Activated B cell treated with CpG ODN at 0.5 μM for 24 hours (primary cell): ENCODE data around the gene ZSCAN9. TPM values are rescaled to one million over a fixed set of nuclear protein-coding genes. Genes with fewer than 3 reads are reported as not detected.

Experiments
- ATAC-seq: fragments of 200-7000 bp; cut with Tn5 transposase; one replicate; pipeline ENCODE4 v1.10.0; 2021; ENCODE audit warnings: low read depth, mild to moderate bottlenecking, moderate library complexity
- CTCF ChIA-PET: fragments of 350-600 bp; sonication (Branson Sonifier 250); formaldehyde crosslinking; loops from one replicate; lab custom pipeline; 2021; ENCODE audit warnings: antibody characterized with exemption; lab: Charles Lee
- POLR2A ChIA-PET: fragments of 350-600 bp; sonication (Branson Sonifier 250); formaldehyde crosslinking; loops from one replicate; lab custom pipeline; 2021; ENCODE audit warnings: antibody characterized with exemption; lab: Charles Lee
- DNase-seq: peaks from one replicate; pipeline ENCODE4 v3.0.0; 2022
- H3K27ac Mint-ChIP-seq: one replicate; pipeline ENCODE4 v1.8.0; 2020; ENCODE audit warnings: mixed read lengths
- H3K27me3 Mint-ChIP-seq: one replicate; pipeline ENCODE4 v1.8.0; 2021; ENCODE audit warnings: mixed read lengths
- H3K36me3 Mint-ChIP-seq: one replicate; pipeline ENCODE4 v1.8.0; 2021; ENCODE audit warnings: low read depth, mixed read lengths
- H3K4me1 Mint-ChIP-seq: one replicate; pipeline ENCODE4 v1.8.0; 2021; ENCODE audit warnings: mixed read lengths
- H3K4me3 Mint-ChIP-seq: one replicate; pipeline ENCODE4 v1.8.0; 2020; ENCODE audit warnings: mild to moderate bottlenecking, mixed read lengths
- H3K9me3 Mint-ChIP-seq: one replicate; pipeline ENCODE4 v1.8.0; 2020; ENCODE audit warnings: mixed read lengths
- intact Hi-C: fragments of 100-400 bp; cut with micrococcal nuclease; formaldehyde crosslinking; loops from one replicate; pipeline ENCODE4 v1.15.1; 2024
- total RNA-seq: library from RNA; stranded (reverse); gene quantifications from 2 replicates; pipeline ENCODE4 v1.2.3, GENCODE V29; 2022
- TF ChIP-seq, protein P1 (sequence below): fragments of 200-600 bp; IDR thresholded peaks from one replicate; pipeline ENCODE4 v1.8.0; 2022; ENCODE audit warnings: antibody characterized with exemption, mild to moderate bottlenecking

ZSCAN9 gene
- total RNA-seq, 1 donor from 2014 or later, result 30.3 TPM

DNA sequence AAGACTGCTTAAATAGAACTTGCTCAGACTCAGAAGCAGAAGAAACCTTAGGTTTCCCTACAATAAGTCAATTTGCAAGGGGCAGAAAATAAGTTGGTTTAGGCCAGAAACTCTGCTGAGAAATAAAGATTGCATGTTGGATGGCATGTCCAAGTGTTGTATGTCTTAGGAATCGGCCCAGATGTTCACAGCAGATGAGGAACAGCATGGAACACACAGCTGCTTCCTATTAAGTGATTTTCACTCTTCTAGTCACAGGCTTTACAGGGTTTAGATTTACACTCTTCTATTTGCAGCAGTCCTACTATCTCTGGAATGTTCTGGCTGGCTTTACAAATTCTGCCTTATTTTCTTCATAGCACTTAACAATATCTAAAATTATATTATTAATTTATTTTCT is 23.8 kb downstream of the ZSCAN9 start:
- POLR2A ChIA-PET, result no interaction called here
- TF ChIP-seq, protein P1, sequence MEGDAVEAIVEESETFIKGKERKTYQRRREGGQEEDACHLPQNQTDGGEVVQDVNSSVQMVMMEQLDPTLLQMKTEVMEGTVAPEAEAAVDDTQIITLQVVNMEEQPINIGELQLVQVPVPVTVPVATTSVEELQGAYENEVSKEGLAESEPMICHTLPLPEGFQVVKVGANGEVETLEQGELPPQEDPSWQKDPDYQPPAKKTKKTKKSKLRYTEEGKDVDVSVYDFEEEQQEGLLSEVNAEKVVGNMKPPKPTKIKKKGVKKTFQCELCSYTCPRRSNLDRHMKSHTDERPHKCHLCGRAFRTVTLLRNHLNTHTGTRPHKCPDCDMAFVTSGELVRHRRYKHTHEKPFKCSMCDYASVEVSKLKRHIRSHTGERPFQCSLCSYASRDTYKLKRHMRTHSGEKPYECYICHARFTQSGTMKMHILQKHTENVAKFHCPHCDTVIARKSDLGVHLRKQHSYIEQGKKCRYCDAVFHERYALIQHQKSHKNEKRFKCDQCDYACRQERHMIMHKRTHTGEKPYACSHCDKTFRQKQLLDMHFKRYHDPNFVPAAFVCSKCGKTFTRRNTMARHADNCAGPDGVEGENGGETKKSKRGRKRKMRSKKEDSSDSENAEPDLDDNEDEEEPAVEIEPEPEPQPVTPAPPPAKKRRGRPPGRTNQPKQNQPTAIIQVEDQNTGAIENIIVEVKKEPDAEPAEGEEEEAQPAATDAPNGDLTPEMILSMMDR, result no peak
- Mint-ChIP-seq H3K9me3 (no peaks in the 10 kb centered on the region), H3K4me1 (peaks cover 30% of the 10 kb centered on the region), H3K27ac (no peak overlapping the region), H3K4me3 (no peak overlapping the region), H3K27me3 (no peaks in the 10 kb centered on the region), H3K36me3 (peaks cover 60% of the 10 kb centered on the region)
- DNase-seq, result no peak
- CTCF ChIA-PET, result no interaction called here
- intact Hi-C loops, result no loop called here
- ATAC-seq, result no peak

DNA sequence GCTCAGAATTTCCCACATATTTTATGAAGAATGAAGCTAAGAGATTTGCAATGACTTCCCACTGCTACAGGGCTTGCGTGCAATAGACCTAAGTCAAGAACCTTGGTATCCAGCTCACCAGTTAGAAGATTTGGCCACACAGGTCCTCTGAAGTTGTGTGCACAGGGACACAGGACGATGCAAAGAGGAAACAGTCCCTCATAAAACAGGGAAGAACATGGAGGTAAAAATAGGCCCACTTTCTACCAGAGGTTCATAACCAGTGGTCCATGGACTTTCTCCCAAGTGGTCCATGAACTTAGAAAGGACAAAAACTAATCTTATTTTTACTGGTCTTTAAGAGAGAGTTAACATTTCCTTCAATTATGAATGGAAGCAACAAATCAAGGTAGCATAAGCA is 25.7 kb downstream of the ZSCAN9 start:
- no peaks in the 10 kb centered on the region for H3K9me3 Mint-ChIP-seq
- ChIA-PET POLR2A (interaction anchor here (0.9 to 1.3 kb wide), 2 partner anchors 17 to 133 kb away, joined by 3 to 4 read pairs; no protein-coding TSS in a partner anchor), CTCF (no interaction called here)
- TF ChIP-seq, protein P1, result no peak
- no peaks in the 10 kb centered on the region for H3K27me3 Mint-ChIP-seq
- peaks cover 30% of the 10 kb centered on the region for H3K4me1 Mint-ChIP-seq
- ATAC-seq, result no peak
- no peak for DNase-seq
- peak overlapping the region; percentile 78 for H3K4me3 Mint-ChIP-seq
- H3K27ac Mint-ChIP-seq, result no peak overlapping the region
- H3K36me3 Mint-ChIP-seq, result peaks cover 41% of the 10 kb centered on the region
- intact Hi-C loops, result no loop called here

DNA sequence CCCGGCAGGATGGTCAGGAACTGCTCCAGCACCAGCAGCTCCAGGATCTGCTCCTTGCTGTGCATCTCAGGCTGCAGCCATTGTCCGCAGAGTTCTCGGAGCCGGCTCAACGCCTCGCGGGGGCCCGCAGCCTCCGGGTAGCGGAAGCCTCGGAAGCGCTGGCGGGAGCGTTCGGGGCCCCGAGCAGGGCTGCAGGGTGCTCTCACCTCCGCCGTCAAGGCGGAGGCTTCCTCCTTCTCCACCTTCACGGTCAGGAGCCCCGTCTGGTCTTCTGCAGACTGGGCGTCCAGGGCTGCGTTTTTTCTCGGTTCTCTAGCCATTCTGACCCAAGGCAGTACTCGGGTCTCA is 26.6 kb downstream of the ZSCAN9 start:
- Mint-ChIP-seq H3K4me1 (peaks cover 30% of the 10 kb centered on the region), H3K4me3 (peak overlapping the region; percentile 95), H3K36me3 (peaks cover 32% of the 10 kb centered on the region), H3K27ac (peak overlapping the region; percentile 80), H3K27me3 (peaks cover 2% of the 10 kb centered on the region), H3K9me3 (no peaks in the 10 kb centered on the region)
- POLR2A ChIA-PET, result interaction anchor here (0.6 to 3.8 kb wide), 12 partner anchors 12 to 993 kb away, joined by 3 to 63 read pairs (median 7); partner anchors contain the start of genes ZKSCAN8, ZNF165, ZSCAN12 and ZSCAN16
- CTCF ChIA-PET, result interaction anchor here (1.1 to 1.9 kb wide), 3 partner anchors 16 to 147 kb away, joined by 3 to 8 read pairs (median 8); partner anchors contain the start of gene ZSCAN26
- no peak for DNase-seq
- intact Hi-C loops, result loop anchor here (1.0 to 2.0 kb wide), 8 partner anchors 16 to 148 kb away; partner anchors contain the start of genes PGBD1, ZKSCAN8, ZSCAN12 and ZSCAN16
- TF ChIP-seq, protein P1, result no peak
- ATAC-seq, result peak; percentile 64

DNA sequence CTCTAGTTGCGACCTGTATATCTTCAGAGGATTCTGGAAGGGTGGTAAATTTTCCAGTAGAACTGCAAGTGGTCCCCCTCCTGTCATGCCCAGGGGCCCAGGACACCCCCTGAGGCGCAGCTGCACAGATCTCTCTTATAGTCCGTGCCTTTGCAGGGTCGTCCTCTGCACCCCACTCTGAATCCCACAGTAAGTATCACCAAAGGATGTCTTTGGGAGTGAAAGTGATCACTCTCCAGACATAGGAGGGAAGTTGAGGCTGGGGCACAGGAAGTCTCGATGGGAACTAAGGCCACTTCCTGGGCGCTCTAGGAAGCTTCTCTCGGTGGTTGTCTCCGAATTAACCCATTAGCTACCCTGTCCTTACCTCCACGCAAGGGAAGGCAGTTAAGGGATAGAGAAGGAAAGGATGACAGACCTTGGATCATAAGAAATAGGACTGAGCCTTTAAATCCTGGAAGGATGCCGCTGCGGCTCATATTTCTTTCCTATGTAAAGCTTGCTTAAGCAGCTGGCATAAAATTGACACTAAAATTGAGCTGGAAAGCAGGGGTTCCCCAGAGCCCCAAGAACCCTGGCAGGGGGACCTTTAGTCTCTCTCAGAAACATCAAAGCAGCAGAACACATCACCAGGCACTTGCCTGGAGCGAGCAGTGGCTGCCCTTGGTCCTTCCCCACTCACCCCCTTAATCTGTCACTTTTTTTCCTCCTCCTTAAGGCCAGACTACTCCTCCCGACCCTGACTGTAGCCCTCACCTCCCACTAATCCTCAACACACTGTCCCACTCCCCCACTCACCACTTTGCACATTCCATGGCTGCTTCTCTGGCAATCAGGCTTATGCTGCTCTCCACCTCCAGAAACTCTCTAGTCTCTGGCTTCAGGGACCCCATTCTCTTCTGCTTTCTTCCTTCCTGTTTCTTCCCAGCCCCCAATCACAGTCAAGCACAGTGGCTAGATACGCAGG is 27.2 kb downstream of the ZSCAN9 start, which contains the start of gene ZKSCAN4:
Gene ZKSCAN4 (minus strand): TSS at position 261 of the 967 bp plus-strand sequence. CDS start 289 bp downstream, outside the sequence.
- Mint-ChIP-seq H3K36me3 (peaks cover 26% of the 10 kb centered on the region), H3K4me3 (peak within 1 kb of the TSS; percentile 95), H3K9me3 (no peaks in the 10 kb centered on the region), H3K4me1 (peaks cover 30% of the 10 kb centered on the region), H3K27me3 (peaks cover 2% of the 10 kb centered on the region), H3K27ac (peak within 1 kb of the TSS; percentile 80)
- POLR2A ChIA-PET, result interaction anchor here (0.6 to 3.8 kb wide), 16 partner anchors 9 to 993 kb away, joined by 3 to 63 read pairs (median 6); partner anchors contain the start of genes ZKSCAN8, ZNF165, ZSCAN12 and ZSCAN16
- CTCF ChIA-PET, result interaction anchor here (1.0 to 1.9 kb wide), 4 partner anchors 15 to 148 kb away, joined by 3 to 8 read pairs (median 6); partner anchors contain the start of gene ZSCAN26
- intact Hi-C loops, result loop anchor here (1.0 to 2.0 kb wide), 8 partner anchors 15 to 147 kb away; partner anchors contain the start of genes PGBD1, ZKSCAN8, ZSCAN12 and ZSCAN16
- DNase-seq (peak; percentile 57), ATAC-seq (peak; percentile 90)
- TF ChIP-seq, protein P1, result no peak
